ENCODE data around the gene ACAD9.

Gene ACAD9

DNA sequence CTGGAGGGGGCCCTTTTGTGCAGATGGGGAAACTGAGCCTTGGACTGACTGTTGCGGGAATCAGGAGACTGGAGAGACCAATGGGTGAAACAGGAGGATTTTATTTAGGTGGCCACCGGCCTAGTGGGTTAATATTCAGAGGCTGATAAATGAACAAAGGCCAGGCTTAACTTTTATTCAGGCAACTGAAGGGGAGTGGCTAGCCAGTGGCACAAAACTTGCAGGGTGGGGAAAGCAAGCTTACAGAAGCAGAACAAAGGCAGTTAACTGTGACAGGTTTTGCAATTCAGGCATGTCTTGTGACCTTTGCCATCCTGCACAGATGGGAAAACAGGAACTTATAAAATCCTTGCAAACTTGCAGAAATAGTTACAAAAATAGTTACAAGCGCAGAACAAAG is 24.9 kb upstream of the ACAD9 start:
- Histone ChIP-seq H3K4ac (ENCODE audit: low read depth, low read length) (no peak overlapping the region), H3K36me3 (ENCODE audit: control insufficient read depth, insufficient read depth, low read length) (no peaks in the 10 kb centered on the region), H3K79me2 (ENCODE audit: control insufficient read depth, insufficient read depth, low read length) (no peaks in the 10 kb centered on the region), H3K9ac (ENCODE audit: low read length) (no peak overlapping the region), H3K79me1 (ENCODE audit: low read length) (no peaks in the 10 kb centered on the region), H3K23ac (ENCODE audit: low read length) (no peak overlapping the region), H2BK120ac (ENCODE audit: low read depth, low read length) (no peak overlapping the region), H3K56ac (ENCODE audit: low read length) (no peak overlapping the region), H3K4me2 (ENCODE audit: low read length) (no peak overlapping the region), H2AK5ac (ENCODE audit: low read length) (no peak overlapping the region), H3K18ac (ENCODE audit: low read length) (no peak overlapping the region), H3K27me3 (ENCODE audit: insufficient read depth, low read length, poor library complexity) (no peaks in the 10 kb centered on the region), H4K5ac (ENCODE audit: low read length) (no peak overlapping the region), H3K27ac (ENCODE audit: low read depth, low read length) (no peak overlapping the region), H2BK15ac (replicated peaks; ENCODE audit: low read depth) (no peak overlapping the region), H3K4me3 (ENCODE audit: low read length) (no peak overlapping the region), H3K4me1 (ENCODE audit: control insufficient read depth, low read depth, low read length) (no peaks in the 10 kb centered on the region), H2BK5ac (ENCODE audit: low read length) (no peak overlapping the region), H4K8ac (ENCODE audit: low read depth, low read length) (no peak overlapping the region)
- DNase-seq: no peak
- WGBS (ENCODE audit: extremely low coverage, insufficient coverage, low lambda C conversion rate): no CpG with 5 or more reads among the region's 3 CpGs

DNA sequence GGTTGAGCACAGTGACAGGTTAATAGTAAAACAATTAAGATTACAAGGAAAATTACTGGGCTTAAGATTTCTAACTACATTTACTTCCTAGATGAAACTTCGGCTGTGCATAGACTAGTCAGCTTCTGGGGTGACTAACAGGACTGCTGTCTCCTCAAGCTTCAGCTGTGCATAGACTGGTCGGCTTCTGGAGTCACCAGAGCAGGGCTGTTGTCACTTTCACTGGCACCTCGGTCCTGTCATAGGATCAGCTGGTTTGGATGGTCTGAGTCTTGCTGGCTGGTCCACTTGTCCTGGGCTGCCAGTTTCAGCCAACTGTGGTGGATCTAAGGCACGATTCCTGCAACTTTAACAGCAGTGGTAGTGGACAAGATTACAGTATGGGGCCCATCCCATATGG is 23.9 kb upstream of the ACAD9 start:
- Histone ChIP-seq H3K36me3 (ENCODE audit: control insufficient read depth, insufficient read depth, low read length) (no peaks in the 10 kb centered on the region), H3K4me3 (ENCODE audit: low read length) (no peak overlapping the region), H3K4ac (ENCODE audit: low read depth, low read length) (no peak overlapping the region), H2BK15ac (replicated peaks; ENCODE audit: low read depth) (no peak overlapping the region), H3K9ac (ENCODE audit: low read length) (no peak overlapping the region), H3K23ac (ENCODE audit: low read length) (no peak overlapping the region), H4K8ac (ENCODE audit: low read depth, low read length) (no peak overlapping the region), H3K4me2 (ENCODE audit: low read length) (no peak overlapping the region), H3K27ac (ENCODE audit: low read depth, low read length) (no peak overlapping the region), H4K5ac (ENCODE audit: low read length) (no peak overlapping the region), H3K27me3 (ENCODE audit: insufficient read depth, low read length, poor library complexity) (no peaks in the 10 kb centered on the region), H3K4me1 (ENCODE audit: control insufficient read depth, low read depth, low read length) (no peaks in the 10 kb centered on the region), H3K79me1 (ENCODE audit: low read length) (no peaks in the 10 kb centered on the region), H3K56ac (ENCODE audit: low read length) (no peak overlapping the region), H2AK5ac (ENCODE audit: low read length) (no peak overlapping the region), H3K79me2 (ENCODE audit: control insufficient read depth, insufficient read depth, low read length) (no peaks in the 10 kb centered on the region), H2BK120ac (ENCODE audit: low read depth, low read length) (no peak overlapping the region), H3K18ac (ENCODE audit: low read length) (no peak overlapping the region), H2BK5ac (ENCODE audit: low read length) (no peak overlapping the region)
- no peak for DNase-seq
- no CpG with 5 or more reads among the region's 4 CpGs for WGBS (ENCODE audit: extremely low coverage, insufficient coverage, low lambda C conversion rate)

GRCh38 chr3:128858167-128858566 is 21.3 kb upstream of the ACAD9 start:
- Histone ChIP-seq H3K56ac (ENCODE audit: low read length) (no peak overlapping the region), H3K36me3 (ENCODE audit: control insufficient read depth, insufficient read depth, low read length) (no peaks in the 10 kb centered on the region)
- no CpG with 5 or more reads among the region's 3 CpGs for WGBS (ENCODE audit: extremely low coverage, insufficient coverage, low lambda C conversion rate)

DNA sequence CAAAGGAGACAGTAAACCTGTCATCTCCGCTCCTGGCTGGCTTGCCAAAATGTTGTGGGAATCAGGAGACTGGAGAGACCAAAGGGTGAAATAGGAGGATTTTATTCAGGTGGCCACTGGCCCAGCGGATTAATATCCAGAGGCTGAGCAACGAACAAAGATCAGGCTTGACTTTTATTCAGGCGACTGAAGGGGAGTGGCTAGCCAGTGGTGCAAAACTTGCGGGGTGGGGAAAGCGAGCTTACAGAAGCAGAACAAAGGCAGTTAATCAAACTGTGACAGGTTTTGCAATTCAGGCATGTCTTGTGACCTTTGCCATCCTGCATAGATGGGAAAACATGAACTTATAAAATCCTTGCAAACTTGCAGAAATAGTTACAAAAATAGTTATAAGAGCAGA is 19.8 kb upstream of the ACAD9 start:
- Histone ChIP-seq H4K8ac (ENCODE audit: low read depth, low read length) (no peak overlapping the region), H3K4ac (ENCODE audit: low read depth, low read length) (no peak overlapping the region), H3K4me2 (ENCODE audit: low read length) (no peak overlapping the region), H3K4me1 (ENCODE audit: control insufficient read depth, low read depth, low read length) (no peaks in the 10 kb centered on the region), H2BK5ac (ENCODE audit: low read length) (no peak overlapping the region), H3K9ac (ENCODE audit: low read length) (no peak overlapping the region), H4K5ac (ENCODE audit: low read length) (no peak overlapping the region), H3K79me2 (ENCODE audit: control insufficient read depth, insufficient read depth, low read length) (no peaks in the 10 kb centered on the region), H3K27me3 (ENCODE audit: insufficient read depth, low read length, poor library complexity) (no peaks in the 10 kb centered on the region), H2BK15ac (replicated peaks; ENCODE audit: low read depth) (no peak overlapping the region), H3K23ac (ENCODE audit: low read length) (no peak overlapping the region), H3K18ac (ENCODE audit: low read length) (no peak overlapping the region), H3K79me1 (ENCODE audit: low read length) (no peaks in the 10 kb centered on the region), H3K36me3 (ENCODE audit: control insufficient read depth, insufficient read depth, low read length) (no peaks in the 10 kb centered on the region), H2BK120ac (ENCODE audit: low read depth, low read length) (no peak overlapping the region), H3K56ac (ENCODE audit: low read length) (no peak overlapping the region), H2AK5ac (ENCODE audit: low read length) (no peak overlapping the region), H3K4me3 (ENCODE audit: low read length) (no peak overlapping the region), H3K27ac (ENCODE audit: low read depth, low read length) (no peak overlapping the region)
- DNase-seq: peak; percentile 45
- no CpG with 5 or more reads among the region's 6 CpGs for WGBS (ENCODE audit: extremely low coverage, insufficient coverage, low lambda C conversion rate)

More at GRCh38 chr3:128858167-128858566, 21.3 kb upstream of the ACAD9 start:
- H3K79me2 ChIP-seq (ENCODE audit: control insufficient read depth, insufficient read depth, low read length): no peaks in the 10 kb centered on the region
- no peak overlapping the region for H4K8ac ChIP-seq (ENCODE audit: low read depth, low read length)
- H3K27me3 ChIP-seq (ENCODE audit: insufficient read depth, low read length, poor library complexity): no peaks in the 10 kb centered on the region
- H3K4me3 ChIP-seq (ENCODE audit: low read length): no peak overlapping the region
- H2BK120ac ChIP-seq (ENCODE audit: low read depth, low read length): no peak overlapping the region
- H2AK5ac ChIP-seq (ENCODE audit: low read length): no peak overlapping the region
- H3K4ac ChIP-seq (ENCODE audit: low read depth, low read length): no peak overlapping the region
- no peaks in the 10 kb centered on the region for H3K4me1 ChIP-seq (ENCODE audit: control insufficient read depth, low read depth, low read length)
- no peak overlapping the region for H3K18ac ChIP-seq (ENCODE audit: low read length)
- DNase-seq: no peak
- no peak overlapping the region for H3K23ac ChIP-seq (ENCODE audit: low read length)
- H4K5ac ChIP-seq (ENCODE audit: low read length): no peak overlapping the region
- no peak overlapping the region for H3K4me2 ChIP-seq (ENCODE audit: low read length)
- no peaks in the 10 kb centered on the region for H3K79me1 ChIP-seq (ENCODE audit: low read length)
- no peak overlapping the region for H3K27ac ChIP-seq (ENCODE audit: low read depth, low read length)
- no peak overlapping the region for H3K9ac ChIP-seq (ENCODE audit: low read length)
- no peak overlapping the region for H2BK15ac ChIP-seq (replicated peaks; ENCODE audit: low read depth)
- H2BK5ac ChIP-seq (ENCODE audit: low read length): no peak overlapping the region

GRCh38 chr3:128861491-128861890 is 17.9 kb upstream of the ACAD9 start:
- Histone ChIP-seq H3K4me2 (ENCODE audit: low read length) (no peak overlapping the region), H4K5ac (ENCODE audit: low read length) (no peak overlapping the region), H3K4me3 (ENCODE audit: low read length) (no peak overlapping the region), H3K18ac (ENCODE audit: low read length) (no peak overlapping the region), H3K27ac (ENCODE audit: low read depth, low read length) (no peak overlapping the region), H2BK15ac (replicated peaks; ENCODE audit: low read depth) (no peak overlapping the region), H3K36me3 (ENCODE audit: control insufficient read depth, insufficient read depth, low read length) (no peaks in the 10 kb centered on the region), H3K4me1 (ENCODE audit: control insufficient read depth, low read depth, low read length) (no peaks in the 10 kb centered on the region), H4K8ac (ENCODE audit: low read depth, low read length) (no peak overlapping the region), H3K56ac (ENCODE audit: low read length) (no peak overlapping the region), H3K79me2 (ENCODE audit: control insufficient read depth, insufficient read depth, low read length) (no peaks in the 10 kb centered on the region), H2AK5ac (ENCODE audit: low read length) (no peak overlapping the region), H3K79me1 (ENCODE audit: low read length) (no peaks in the 10 kb centered on the region), H3K4ac (ENCODE audit: low read depth, low read length) (no peak overlapping the region), H3K23ac (ENCODE audit: low read length) (no peak overlapping the region), H2BK120ac (ENCODE audit: low read depth, low read length) (no peak overlapping the region), H3K9ac (ENCODE audit: low read length) (no peak overlapping the region), H3K27me3 (ENCODE audit: insufficient read depth, low read length, poor library complexity) (no peaks in the 10 kb centered on the region), H2BK5ac (ENCODE audit: low read length) (no peak overlapping the region)
- no peak for DNase-seq
- WGBS (ENCODE audit: extremely low coverage, insufficient coverage, low lambda C conversion rate): no CpG with 5 or more reads among the region's 6 CpGs

DNA sequence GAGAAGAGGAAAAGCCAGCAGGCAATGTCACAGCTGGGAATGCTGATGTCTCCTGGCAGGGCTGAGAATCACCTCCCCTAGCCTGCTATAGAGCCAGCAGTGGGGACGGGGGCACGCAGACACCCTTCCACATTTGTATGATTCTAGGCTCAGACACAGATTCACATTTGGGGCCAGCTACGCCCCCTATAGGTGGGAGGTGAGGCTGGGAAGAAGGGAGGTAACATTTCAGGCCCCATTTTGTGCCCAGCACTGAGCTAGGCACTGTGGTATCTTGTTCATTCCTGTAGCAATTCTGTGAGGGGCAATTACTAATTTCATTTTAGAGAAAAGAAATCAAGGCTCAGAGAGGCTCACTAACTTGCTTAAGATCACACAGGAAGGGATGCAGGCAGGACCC is 15.9 kb upstream of the ACAD9 start:
- Histone ChIP-seq H3K4me3 (ENCODE audit: low read length) (no peak overlapping the region), H3K79me1 (ENCODE audit: low read length) (no peaks in the 10 kb centered on the region), H3K56ac (ENCODE audit: low read length) (no peak overlapping the region), H3K9ac (ENCODE audit: low read length) (no peak overlapping the region), H3K18ac (ENCODE audit: low read length) (no peak overlapping the region), H3K36me3 (ENCODE audit: control insufficient read depth, insufficient read depth, low read length) (no peaks in the 10 kb centered on the region), H3K27me3 (ENCODE audit: insufficient read depth, low read length, poor library complexity) (no peaks in the 10 kb centered on the region), H4K8ac (ENCODE audit: low read depth, low read length) (no peak overlapping the region), H2BK15ac (replicated peaks; ENCODE audit: low read depth) (no peak overlapping the region), H3K4ac (ENCODE audit: low read depth, low read length) (no peak overlapping the region), H2BK120ac (ENCODE audit: low read depth, low read length) (no peak overlapping the region), H2BK5ac (ENCODE audit: low read length) (no peak overlapping the region), H3K79me2 (ENCODE audit: control insufficient read depth, insufficient read depth, low read length) (no peaks in the 10 kb centered on the region), H2AK5ac (ENCODE audit: low read length) (no peak overlapping the region), H3K4me2 (ENCODE audit: low read length) (no peak overlapping the region), H3K23ac (ENCODE audit: low read length) (no peak overlapping the region), H4K5ac (ENCODE audit: low read length) (no peak overlapping the region), H3K4me1 (ENCODE audit: control insufficient read depth, low read depth, low read length) (no peaks in the 10 kb centered on the region), H3K27ac (ENCODE audit: low read depth, low read length) (no peak overlapping the region)
- no peak for DNase-seq
- WGBS (ENCODE audit: extremely low coverage, insufficient coverage, low lambda C conversion rate): no CpG with 5 or more reads among the region's 3 CpGs
